ENCODE measurements around the gene PDZD7.

The PDZD7 gene

GRCh38 chr10:101060036-101060950, 29.4 kb upstream of the PDZD7 start:
- Histone ChIP-seq H3K27me3 (replicated peaks; ENCODE audit: control insufficient read depth, insufficient read depth, low read length) (no peaks in the 10 kb centered on the region), H3K4me3 (replicated peaks; ENCODE audit: low read depth, low read length) (peak overlapping the region; percentile 81), H3K36me3 (ENCODE audit: control insufficient read depth, insufficient read depth, low read length) (peaks cover 2% of the 10 kb centered on the region)
- TF ChIP-seq CTCF (IDR thresholded peaks at IDR 0.05; ENCODE audit: insufficient read depth, low read length, poor library complexity, severe bottlenecking), result peak; percentile 91
- no peak for DNase-seq (ENCODE audit: extremely low read depth, insufficient read length)

- peaks cover 2% of the 10 kb centered on the region for H3K36me3 ChIP-seq (ENCODE audit: control insufficient read depth, insufficient read depth, low read length)
- no peak for TF ChIP-seq CTCF (IDR thresholded peaks at IDR 0.05; ENCODE audit: insufficient read depth, low read length, poor library complexity, severe bottlenecking)
- DNase-seq (ENCODE audit: extremely low read depth, insufficient read length), result no peak
- H3K4me3 ChIP-seq (replicated peaks; ENCODE audit: low read depth, low read length), result no peak overlapping the region
- no peaks in the 10 kb centered on the region for H3K27me3 ChIP-seq (replicated peaks; ENCODE audit: control insufficient read depth, insufficient read depth, low read length)
These were observed 25.6 kb upstream of the PDZD7 start for GRCh38 chr10:101056365-101057151.

- TF ChIP-seq CTCF (IDR thresholded peaks at IDR 0.05; ENCODE audit: insufficient read depth, low read length, poor library complexity, severe bottlenecking), result peak; percentile 22
- no peak for DNase-seq (ENCODE audit: extremely low read depth, insufficient read length)
- no peaks in the 10 kb centered on the region for H3K27me3 ChIP-seq (replicated peaks; ENCODE audit: control insufficient read depth, insufficient read depth, low read length)
- H3K36me3 ChIP-seq (ENCODE audit: control insufficient read depth, insufficient read depth, low read length), result peaks cover 2% of the 10 kb centered on the region
- H3K4me3 ChIP-seq (replicated peaks; ENCODE audit: low read depth, low read length), result no peak overlapping the region
These were observed 24.5 kb upstream of the PDZD7 start for GRCh38 chr10:101055411-101055810.

GRCh38 chr10:101054876-101055275, 23.9 kb upstream of the PDZD7 start:
- no peak for TF ChIP-seq CTCF (IDR thresholded peaks at IDR 0.05; ENCODE audit: insufficient read depth, low read length, poor library complexity, severe bottlenecking)
- Histone ChIP-seq H3K27me3 (replicated peaks; ENCODE audit: control insufficient read depth, insufficient read depth, low read length) (no peaks in the 10 kb centered on the region), H3K36me3 (ENCODE audit: control insufficient read depth, insufficient read depth, low read length) (peaks cover 2% of the 10 kb centered on the region), H3K4me3 (replicated peaks; ENCODE audit: low read depth, low read length) (no peak overlapping the region)
- DNase-seq (ENCODE audit: extremely low read depth, insufficient read length), result no peak

GRCh38 chr10:101054351-101054750, 23.4 kb upstream of the PDZD7 start:
- TF ChIP-seq CTCF (IDR thresholded peaks at IDR 0.05; ENCODE audit: insufficient read depth, low read length, poor library complexity, severe bottlenecking), result no peak
- Histone ChIP-seq H3K27me3 (replicated peaks; ENCODE audit: control insufficient read depth, insufficient read depth, low read length) (no peaks in the 10 kb centered on the region), H3K4me3 (replicated peaks; ENCODE audit: low read depth, low read length) (no peak overlapping the region), H3K36me3 (ENCODE audit: control insufficient read depth, insufficient read depth, low read length) (peaks cover 2% of the 10 kb centered on the region)
- DNase-seq (ENCODE audit: extremely low read depth, insufficient read length), result no peak

Data from GM06990 (cell line).